Esophagus mucosa (tissue), 1 donor: ENCODE measurements around the gene CCDC24. TPM values are rescaled to one million over a fixed set of nuclear protein-coding genes. Genes with fewer than 3 reads are reported as not detected.

Experiments used
- ATAC-seq: fragments of 200-7000 bp; cut with Tn5 transposase; one replicate; pipeline ENCODE4 v1.9.1; 2020
- total RNA-seq: library from RNA; stranded (reverse); gene quantifications from one replicate; pipeline ENCODE4 v1.2.4, GENCODE V29; 2023
- donor health status: DM: yes; HTN: yes; CAD: no.

Gene CCDC24
- 4.0 TPM for total RNA-seq

DNA sequence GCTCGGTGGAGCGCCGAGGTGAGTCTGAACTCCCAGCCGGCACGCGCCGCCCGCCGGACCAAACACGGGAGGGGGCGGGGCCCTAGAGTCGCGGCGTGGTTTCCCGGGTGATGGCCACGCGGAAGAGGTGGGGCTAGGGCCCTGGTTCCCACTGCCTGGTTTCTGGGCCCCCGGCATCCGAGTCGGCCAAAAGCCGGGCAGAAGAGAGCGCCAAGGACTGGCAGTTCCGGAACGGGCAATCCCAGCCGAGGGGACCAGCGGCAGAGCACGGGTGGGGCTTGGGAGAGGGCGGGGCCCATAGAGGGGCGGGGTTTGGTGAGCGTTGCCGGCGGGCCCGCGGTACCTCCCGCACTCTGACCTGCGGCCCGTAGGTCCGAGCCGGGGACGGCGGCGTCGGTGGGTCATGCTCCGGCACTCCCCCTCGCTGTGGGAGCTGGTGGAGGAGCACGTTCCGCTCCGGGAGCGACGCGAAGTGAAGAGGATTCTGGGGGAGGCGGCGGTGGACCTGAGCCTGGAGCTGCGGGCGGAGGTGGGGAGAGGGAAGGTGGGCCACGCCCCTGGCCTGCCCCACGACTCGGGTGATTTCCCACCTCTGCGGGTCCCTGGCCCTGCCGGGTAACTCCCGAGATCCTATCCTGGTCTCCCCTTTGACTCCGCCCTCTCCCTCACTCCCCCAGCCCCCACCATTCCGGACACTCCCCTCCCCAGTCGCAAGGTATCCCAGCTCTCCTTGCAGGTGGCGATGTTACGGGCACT lies at the start of gene CCDC24:
Gene CCDC24 (plus strand): TSS at position 124 of the 756 bp plus-strand sequence. CDS start 280 bp downstream, at position 404.
- ATAC-seq, result peak; percentile 77

DNA sequence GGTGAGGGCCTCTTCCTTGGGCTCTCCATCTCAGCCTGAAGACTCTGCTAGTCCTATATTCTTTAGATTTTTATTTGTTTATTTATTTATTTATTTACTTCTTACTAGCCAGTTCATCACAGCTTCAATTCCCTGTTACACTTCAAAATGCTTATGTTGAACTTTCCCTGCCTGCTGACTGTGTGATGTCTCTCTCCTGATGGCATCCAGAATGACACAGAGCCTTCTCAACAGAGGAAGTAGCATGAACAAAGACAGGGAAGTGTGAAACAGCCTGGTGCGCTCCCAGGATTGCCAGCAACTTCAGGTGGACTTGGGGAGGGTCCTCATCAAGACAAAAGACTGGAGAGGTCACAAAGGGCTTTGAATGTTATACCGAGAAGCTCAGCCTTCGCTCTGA lies 49.0 kb upstream of the CCDC24 start:
- ATAC-seq, result no peak

GRCh38 chr1:43944860-43945259 lies 46.5 kb upstream of the CCDC24 start:
- ATAC-seq, result no peak

GRCh38 chr1:43945674-43946235 lies 45.6 kb upstream of the CCDC24 start:
- no peak for ATAC-seq

DNA sequence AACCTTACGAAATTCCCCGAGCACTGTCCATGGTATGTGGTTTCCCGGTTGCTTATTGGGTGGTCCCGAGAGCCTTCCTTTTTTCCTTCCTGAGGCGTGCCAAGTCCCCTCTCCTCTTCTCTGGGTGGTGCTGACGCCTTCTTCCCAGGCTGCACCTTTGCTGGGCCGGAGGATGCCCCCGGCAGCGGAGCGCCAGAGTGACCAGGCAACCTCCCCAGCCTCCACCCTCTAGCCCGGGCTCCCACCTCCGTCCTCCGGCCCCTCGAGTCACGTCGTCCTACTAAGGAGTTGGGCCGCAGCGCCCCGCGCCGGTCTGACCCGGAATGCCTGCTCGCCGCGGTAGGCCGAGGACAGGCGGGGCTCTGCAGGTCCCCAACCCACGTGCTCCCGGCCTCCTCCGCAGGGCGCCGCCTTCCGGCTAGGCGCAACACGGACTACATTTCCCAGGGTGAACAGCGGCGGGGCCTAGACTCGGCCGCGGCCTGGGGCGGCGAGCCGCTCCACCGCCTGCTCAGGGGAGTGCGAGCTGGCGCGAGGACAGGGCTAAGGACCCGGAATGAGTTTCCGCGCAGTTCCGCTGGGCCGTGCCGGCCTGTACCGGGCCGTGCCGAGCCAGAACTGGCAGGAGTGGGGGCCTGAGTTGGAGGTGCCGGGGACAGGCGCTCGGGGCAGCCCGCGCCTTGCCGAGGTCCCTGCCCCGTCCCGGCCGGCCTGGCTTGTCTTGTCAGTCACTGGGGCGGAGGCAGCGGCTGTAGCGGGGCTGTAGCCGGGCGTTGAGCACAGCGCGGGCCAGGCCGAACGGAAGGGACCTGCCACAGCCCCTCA lies 45.0 kb upstream of the CCDC24 start, which contains the start of gene IPO13:
Gene IPO13 (plus strand): TSS at position 715 of the 825 bp plus-strand sequence. CDS start 651 bp downstream, outside the sequence.
- ATAC-seq, result peak; percentile 98

- peak; percentile 0 for ATAC-seq
Measured at GRCh38 chr1:43947061-43947873, 44.1 kb upstream of the CCDC24 start.

DNA sequence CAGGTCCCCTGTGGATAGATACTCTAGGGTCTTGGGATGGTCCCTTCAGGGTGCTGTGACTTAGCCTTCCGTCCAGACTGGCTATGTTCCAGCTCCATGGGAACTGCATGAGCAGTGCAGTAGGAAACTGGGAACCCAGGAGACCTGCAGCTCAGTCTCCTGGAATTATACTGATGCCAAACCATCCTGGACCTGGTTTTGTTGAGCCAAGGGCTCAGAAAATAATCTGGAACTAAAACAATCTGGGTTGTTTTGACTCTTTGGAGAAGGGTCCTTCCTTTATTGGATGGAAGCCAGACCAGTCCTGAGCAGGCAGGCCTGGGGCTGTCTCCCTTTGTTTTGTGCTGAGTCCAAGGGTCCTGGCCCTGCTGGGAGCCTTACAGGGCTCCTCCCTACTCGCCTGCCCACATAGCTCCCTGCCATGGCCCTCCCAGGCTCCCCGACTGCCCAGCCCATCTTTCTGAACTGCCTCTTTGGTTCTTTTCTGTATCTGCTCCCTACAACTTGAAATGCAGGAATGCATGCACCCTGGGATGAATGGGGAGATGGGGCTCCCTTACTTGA lies 43.4 kb upstream of the CCDC24 start:
- no peak for ATAC-seq

GRCh38 chr1:43949678-43950077 lies 41.7 kb upstream of the CCDC24 start:
- ATAC-seq, result no peak

- no peak for ATAC-seq
Measured at GRCh38 chr1:43951021-43951985, 40.1 kb upstream of the CCDC24 start.

DNA sequence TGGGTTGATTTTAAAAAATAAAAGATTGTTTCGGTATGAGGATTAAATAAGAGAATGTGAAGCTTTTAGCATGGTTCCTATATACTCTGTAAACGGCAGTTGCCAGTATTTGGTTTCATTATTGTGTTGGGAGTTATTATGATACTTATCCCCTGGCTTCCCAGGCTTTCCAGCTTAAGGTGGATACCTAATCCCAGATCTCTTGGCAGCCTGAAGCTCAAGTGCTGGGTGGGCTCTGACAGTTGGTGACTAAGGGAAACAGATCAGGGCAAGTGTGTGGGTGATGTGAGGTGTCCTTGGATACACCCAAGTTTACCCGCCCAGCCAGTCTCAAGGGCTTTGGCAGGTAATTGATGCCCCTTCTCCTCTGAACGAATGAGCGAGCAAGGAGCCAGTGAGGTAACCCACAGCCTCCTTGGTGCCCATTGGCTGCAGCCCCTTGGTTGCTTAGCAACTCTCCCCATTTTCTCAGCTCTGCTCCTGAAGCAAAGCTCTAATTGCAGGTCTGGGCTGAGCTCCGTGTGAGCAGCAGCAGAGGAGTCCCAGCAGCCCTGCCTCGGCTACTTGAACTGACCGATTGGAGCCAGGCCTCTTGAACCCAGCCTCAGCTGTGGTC lies 38.6 kb upstream of the CCDC24 start:
- peak; percentile 47 for ATAC-seq

DNA sequence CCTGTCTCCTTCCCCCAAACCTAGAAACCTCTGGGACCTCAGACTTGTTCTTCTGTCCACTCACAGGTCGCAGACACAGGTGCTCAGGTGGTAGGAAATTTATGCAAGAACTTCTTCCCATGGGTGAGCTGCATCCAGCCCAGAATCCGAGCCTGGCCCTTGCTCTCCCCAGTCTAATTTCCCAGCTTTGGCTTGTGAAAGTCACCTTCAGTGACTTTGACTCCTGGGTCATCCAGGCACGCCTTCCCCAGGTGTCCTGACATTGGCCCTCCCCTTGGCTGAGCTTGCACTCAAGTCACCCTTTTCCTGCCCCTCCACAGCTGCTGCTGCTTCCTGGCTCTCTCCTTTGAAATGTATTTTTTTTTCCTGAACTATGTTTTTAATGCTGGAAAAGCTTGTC lies 38.0 kb upstream of the CCDC24 start:
- no peak for ATAC-seq

GRCh38 chr1:43954036-43954435 lies 37.4 kb upstream of the CCDC24 start:
- ATAC-seq, result no peak

DNA sequence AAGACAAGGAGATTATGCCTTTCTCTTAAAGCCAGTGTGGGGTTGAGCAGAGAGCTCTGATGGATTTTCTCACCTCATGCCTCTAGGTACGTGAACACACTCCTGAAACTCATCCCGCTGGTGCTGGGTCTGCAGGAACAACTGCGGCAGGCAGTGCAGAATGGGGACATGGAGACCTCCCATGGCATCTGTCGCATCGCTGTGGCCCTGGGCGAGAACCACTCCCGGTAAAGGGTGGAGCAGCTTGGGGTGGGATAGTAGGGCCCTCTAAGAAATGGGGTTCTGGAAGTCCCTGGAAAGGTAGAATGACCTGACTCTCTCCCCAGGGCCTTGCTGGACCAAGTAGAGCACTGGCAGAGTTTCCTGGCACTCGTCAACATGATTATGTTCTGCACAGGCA lies 35.2 kb upstream of the CCDC24 start:
- no peak for ATAC-seq

GRCh38 chr1:43957407-43958040 lies 33.9 kb upstream of the CCDC24 start:
- ATAC-seq, result peak; percentile 54

- no peak for ATAC-seq
Measured at GRCh38 chr1:43958351-43959255, 32.8 kb upstream of the CCDC24 start.

DNA sequence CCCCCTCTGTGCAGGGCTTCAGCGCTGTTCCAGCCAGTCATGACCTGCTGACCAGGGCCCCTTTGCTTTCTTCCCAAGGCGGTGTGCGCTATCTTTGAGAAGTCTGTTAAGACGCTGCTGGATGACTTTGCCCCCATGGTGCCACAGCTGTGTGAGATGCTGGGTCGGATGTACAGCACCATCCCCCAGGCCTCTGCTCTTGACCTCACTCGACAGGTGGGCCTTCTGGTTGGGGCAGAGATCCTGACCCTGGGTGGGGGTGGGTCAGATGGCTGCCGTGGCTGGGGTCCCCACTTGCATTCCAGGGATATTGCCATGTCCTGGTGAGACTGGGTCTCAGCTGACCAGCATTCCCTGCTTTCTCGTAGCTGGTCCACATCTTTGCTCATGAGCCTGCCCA lies 30.6 kb upstream of the CCDC24 start:
- ATAC-seq, result no peak

GRCh38 chr1:43961692-43962091 lies 29.7 kb upstream of the CCDC24 start:
- no peak for ATAC-seq

GRCh38 chr1:43962324-43962723 lies 29.1 kb upstream of the CCDC24 start:
- ATAC-seq, result no peak

GRCh38 chr1:43963006-43963405 lies 28.4 kb upstream of the CCDC24 start:
- ATAC-seq, result no peak
